WTC11 (cell line): Measurements from ENCODE around the gene IFNA10.

Experiments used
- ESRRA ChIP-seq: sonication (generic); formaldehyde crosslinking; IDR thresholded peaks from 2 replicates; pipeline ENCODE4 v1.8.1; 2022; ENCODE audit warnings: mild to moderate bottlenecking, missing genetic modification reagents, borderline replicate concordance
- IRF2 ChIP-seq: sonication (generic); formaldehyde crosslinking; IDR thresholded peaks from 2 replicates; pipeline ENCODE4 v1.8.0; 2022; ENCODE audit warnings: low read depth, missing genetic modification reagents, borderline replicate concordance
- NR3C1 ChIP-seq: sonication (generic); formaldehyde crosslinking; conservative IDR thresholded peaks from 2 replicates; pipeline ENCODE4 v1.8.1; 2023; ENCODE audit warnings: low read depth, mild to moderate bottlenecking, missing genetic modification reagents
- RELA ChIP-seq: sonication (generic); formaldehyde crosslinking; IDR thresholded peaks from 2 replicates; pipeline ENCODE4 v1.8.1; 2022; ENCODE audit warnings: missing genetic modification reagents, mild to moderate bottlenecking, borderline replicate concordance
- SMAD3 ChIP-seq: sonication (generic); formaldehyde crosslinking; IDR thresholded peaks from 2 replicates; pipeline ENCODE4 v1.8.0; 2022; ENCODE audit warnings: missing genetic modification reagents, mild to moderate bottlenecking, borderline replicate concordance
- TCF7 ChIP-seq: sonication (generic); formaldehyde crosslinking; IDR thresholded peaks from 2 replicates; pipeline ENCODE4 v1.8.0; 2022; ENCODE audit warnings: mild to moderate bottlenecking, low read depth, missing genetic modification reagents, moderate library complexity
- ZBTB21 ChIP-seq: sonication (generic); formaldehyde crosslinking; IDR thresholded peaks from 2 replicates; pipeline ENCODE4 v1.8.1; 2023; ENCODE audit warnings: mild to moderate bottlenecking, missing genetic modification reagents, borderline replicate concordance
- ZNF232 ChIP-seq: sonication (generic); formaldehyde crosslinking; IDR thresholded peaks from 2 replicates; pipeline ENCODE4 v1.8.0; 2022; ENCODE audit warnings: mild to moderate bottlenecking, missing genetic modification reagents
- ZNF263 ChIP-seq: sonication (generic); formaldehyde crosslinking; IDR thresholded peaks from 2 replicates; pipeline ENCODE4 v1.8.1; 2022; ENCODE audit warnings: low read depth, mild to moderate bottlenecking, moderate library complexity, missing genetic modification reagents
- TF ChIP-seq, protein P1 (sequence below): sonication (generic); formaldehyde crosslinking; IDR thresholded peaks from 2 replicates; pipeline ENCODE4 v1.8.1; 2022; ENCODE audit warnings: low read depth, missing genetic modification reagents, borderline replicate concordance
- TF ChIP-seq, protein P2 (sequence below): fragments of 200-600 bp; IDR thresholded peaks from 2 replicates; pipeline ENCODE4 v1.8.0; 2022; ENCODE audit warnings: antibody characterized with exemption
- TF ChIP-seq, protein P3 (sequence below): sonication (generic); formaldehyde crosslinking; conservative IDR thresholded peaks from 2 replicates; pipeline ENCODE4 v1.8.1; 2023; ENCODE audit warnings: mild to moderate bottlenecking, low read depth, missing genetic modification reagents, moderate library complexity
- TF ChIP-seq, protein P4 (sequence below): sonication (generic); formaldehyde crosslinking; IDR thresholded peaks from 2 replicates; pipeline ENCODE4 v1.8.0; 2022; ENCODE audit warnings: mild to moderate bottlenecking, missing genetic modification reagents
- TF ChIP-seq, protein P5 (sequence below): sonication (generic); formaldehyde crosslinking; IDR thresholded peaks from 2 replicates; pipeline ENCODE4 v1.8.0; 2022; ENCODE audit warnings: mild to moderate bottlenecking, missing genetic modification reagents

DNA sequence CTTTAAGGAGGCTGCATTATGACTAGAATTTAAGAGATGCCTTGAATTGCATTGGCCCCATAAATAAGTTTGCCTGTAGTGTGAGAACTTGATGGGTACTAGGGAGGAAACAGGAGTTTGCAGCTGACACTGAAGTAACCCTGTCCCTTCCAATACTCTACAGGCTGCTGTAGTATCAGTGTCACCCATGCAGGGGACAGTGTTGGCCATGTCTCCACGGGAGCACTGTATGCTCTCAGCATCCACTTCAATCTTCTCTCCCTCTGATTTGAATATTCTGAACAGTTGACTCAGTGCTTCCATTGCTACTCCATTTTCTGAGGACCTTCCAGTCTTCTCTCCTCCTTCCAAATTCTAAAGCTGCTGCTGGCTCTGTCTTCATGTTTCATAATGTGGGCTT is 44.2 kb upstream of the IFNA10 start:
- no peak for TF ChIP-seq IRF2 (CRISPR knock-in tag)
- TF ChIP-seq, protein P1, sequence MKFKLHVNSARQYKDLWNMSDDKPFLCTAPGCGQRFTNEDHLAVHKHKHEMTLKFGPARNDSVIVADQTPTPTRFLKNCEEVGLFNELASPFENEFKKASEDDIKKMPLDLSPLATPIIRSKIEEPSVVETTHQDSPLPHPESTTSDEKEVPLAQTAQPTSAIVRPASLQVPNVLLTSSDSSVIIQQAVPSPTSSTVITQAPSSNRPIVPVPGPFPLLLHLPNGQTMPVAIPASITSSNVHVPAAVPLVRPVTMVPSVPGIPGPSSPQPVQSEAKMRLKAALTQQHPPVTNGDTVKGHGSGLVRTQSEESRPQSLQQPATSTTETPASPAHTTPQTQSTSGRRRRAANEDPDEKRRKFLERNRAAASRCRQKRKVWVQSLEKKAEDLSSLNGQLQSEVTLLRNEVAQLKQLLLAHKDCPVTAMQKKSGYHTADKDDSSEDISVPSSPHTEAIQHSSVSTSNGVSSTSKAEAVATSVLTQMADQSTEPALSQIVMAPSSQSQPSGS (CRISPR knock-in tag), result no peak
- no peak for TF ChIP-seq RELA (CRISPR knock-in tag)
- no peak for TF ChIP-seq NR3C1 (CRISPR knock-in tag)
- no peak for TF ChIP-seq ZNF263
- TF ChIP-seq, protein P2, sequence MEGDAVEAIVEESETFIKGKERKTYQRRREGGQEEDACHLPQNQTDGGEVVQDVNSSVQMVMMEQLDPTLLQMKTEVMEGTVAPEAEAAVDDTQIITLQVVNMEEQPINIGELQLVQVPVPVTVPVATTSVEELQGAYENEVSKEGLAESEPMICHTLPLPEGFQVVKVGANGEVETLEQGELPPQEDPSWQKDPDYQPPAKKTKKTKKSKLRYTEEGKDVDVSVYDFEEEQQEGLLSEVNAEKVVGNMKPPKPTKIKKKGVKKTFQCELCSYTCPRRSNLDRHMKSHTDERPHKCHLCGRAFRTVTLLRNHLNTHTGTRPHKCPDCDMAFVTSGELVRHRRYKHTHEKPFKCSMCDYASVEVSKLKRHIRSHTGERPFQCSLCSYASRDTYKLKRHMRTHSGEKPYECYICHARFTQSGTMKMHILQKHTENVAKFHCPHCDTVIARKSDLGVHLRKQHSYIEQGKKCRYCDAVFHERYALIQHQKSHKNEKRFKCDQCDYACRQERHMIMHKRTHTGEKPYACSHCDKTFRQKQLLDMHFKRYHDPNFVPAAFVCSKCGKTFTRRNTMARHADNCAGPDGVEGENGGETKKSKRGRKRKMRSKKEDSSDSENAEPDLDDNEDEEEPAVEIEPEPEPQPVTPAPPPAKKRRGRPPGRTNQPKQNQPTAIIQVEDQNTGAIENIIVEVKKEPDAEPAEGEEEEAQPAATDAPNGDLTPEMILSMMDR, result no peak
- TF ChIP-seq, protein P3, sequence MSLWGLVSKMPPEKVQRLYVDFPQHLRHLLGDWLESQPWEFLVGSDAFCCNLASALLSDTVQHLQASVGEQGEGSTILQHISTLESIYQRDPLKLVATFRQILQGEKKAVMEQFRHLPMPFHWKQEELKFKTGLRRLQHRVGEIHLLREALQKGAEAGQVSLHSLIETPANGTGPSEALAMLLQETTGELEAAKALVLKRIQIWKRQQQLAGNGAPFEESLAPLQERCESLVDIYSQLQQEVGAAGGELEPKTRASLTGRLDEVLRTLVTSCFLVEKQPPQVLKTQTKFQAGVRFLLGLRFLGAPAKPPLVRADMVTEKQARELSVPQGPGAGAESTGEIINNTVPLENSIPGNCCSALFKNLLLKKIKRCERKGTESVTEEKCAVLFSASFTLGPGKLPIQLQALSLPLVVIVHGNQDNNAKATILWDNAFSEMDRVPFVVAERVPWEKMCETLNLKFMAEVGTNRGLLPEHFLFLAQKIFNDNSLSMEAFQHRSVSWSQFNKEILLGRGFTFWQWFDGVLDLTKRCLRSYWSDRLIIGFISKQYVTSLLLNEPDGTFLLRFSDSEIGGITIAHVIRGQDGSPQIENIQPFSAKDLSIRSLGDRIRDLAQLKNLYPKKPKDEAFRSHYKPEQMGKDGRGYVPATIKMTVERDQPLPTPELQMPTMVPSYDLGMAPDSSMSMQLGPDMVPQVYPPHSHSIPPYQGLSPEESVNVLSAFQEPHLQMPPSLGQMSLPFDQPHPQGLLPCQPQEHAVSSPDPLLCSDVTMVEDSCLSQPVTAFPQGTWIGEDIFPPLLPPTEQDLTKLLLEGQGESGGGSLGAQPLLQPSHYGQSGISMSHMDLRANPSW (CRISPR knock-in tag), result no peak
- TF ChIP-seq ZBTB21 (CRISPR knock-in tag), result no peak
- TF ChIP-seq, protein P4, sequence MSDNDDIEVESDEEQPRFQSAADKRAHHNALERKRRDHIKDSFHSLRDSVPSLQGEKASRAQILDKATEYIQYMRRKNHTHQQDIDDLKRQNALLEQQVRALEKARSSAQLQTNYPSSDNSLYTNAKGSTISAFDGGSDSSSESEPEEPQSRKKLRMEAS (CRISPR knock-in tag), result no peak
- no peak for TF ChIP-seq SMAD3 (CRISPR knock-in tag)
- no peak for TF ChIP-seq TCF7 (CRISPR knock-in tag)
- no peak for TF ChIP-seq ESRRA (CRISPR knock-in tag)
- no peak for TF ChIP-seq ZNF232
- TF ChIP-seq, protein P5, sequence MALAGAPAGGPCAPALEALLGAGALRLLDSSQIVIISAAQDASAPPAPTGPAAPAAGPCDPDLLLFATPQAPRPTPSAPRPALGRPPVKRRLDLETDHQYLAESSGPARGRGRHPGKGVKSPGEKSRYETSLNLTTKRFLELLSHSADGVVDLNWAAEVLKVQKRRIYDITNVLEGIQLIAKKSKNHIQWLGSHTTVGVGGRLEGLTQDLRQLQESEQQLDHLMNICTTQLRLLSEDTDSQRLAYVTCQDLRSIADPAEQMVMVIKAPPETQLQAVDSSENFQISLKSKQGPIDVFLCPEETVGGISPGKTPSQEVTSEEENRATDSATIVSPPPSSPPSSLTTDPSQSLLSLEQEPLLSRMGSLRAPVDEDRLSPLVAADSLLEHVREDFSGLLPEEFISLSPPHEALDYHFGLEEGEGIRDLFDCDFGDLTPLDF (CRISPR knock-in tag), result no peak
